ENCODE measurements around the gene JTB.

- TF ChIP-seq EZH2 (IDR thresholded peaks at IDR 0.05; ENCODE audit: borderline replicate concordance, low read depth, low read length, poor library complexity, severe bottlenecking) (no peak), CTCF (conservative IDR thresholded peaks at IDR 0.05; ENCODE audit: low read depth, low read length) (no peak)
Measured at GRCh38 chr1:153976819-153977249, 640 bp downstream of the JTB start.

Data from A673 (cell line).